ENCODE results near the gene KDM3A.

KDM3A gene

DNA sequence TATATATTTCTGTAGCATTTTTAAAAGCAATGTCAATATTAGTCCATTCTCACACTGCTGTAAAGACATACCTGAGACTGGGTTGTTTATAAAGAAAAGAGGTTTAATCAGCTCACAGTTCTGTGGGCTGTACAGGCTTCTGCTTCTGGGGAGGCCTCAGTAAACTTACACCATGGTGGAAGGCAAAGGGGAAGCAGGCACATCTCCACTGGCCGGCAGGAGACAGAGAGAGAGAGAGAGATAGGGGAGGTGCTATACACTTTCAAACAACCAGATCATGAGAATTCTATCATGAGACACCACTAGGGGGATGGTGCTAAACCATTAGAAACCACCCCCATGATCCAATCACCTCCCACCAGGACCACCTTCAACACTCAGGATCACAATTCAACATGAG, 79.0 kb downstream of the KDM3A start:
- no peaks in the 10 kb centered on the region for H3K4me1 ChIP-seq (ENCODE audit: control extremely low read depth in 1 of 4, control insufficient read depth in 4 of 4, insufficient read depth in 4 of 4, low read length in 3 of 4)
- POLR2A ChIA-PET, result no interaction called here
- WGBS (ENCODE audit: insufficient coverage), result no CpG with 5 or more reads among the region's 1 CpG
- H3K27ac ChIP-seq (ENCODE audit: insufficient read depth in 1 of 2, low read depth in 1 of 2, low read length in 2 of 2, poor library complexity in 1 of 2, severe bottlenecking in 2 of 2), result no peak overlapping the region
- peaks cover 3 to 16% (median 8%) of the 10 kb centered on the region in 4 experiments for H3K36me3 ChIP-seq (ENCODE audit: control insufficient read depth in 4 of 4, insufficient read depth in 4 of 4, low read length in 3 of 4)
- no peaks in the 10 kb centered on the region for H3K27me3 ChIP-seq (replicated peaks in 2 of 5; ENCODE audit: control insufficient read depth in 4 of 5, insufficient read depth in 5 of 5, low read length in 4 of 5)
- peak overlapping the region in 1 of 7 experiments; percentile 41 for H3K4me3 ChIP-seq (ENCODE audit: control insufficient read depth in 1 of 7, extremely low read depth in 1 of 7, insufficient read depth in 4 of 7, low read depth in 2 of 7, low read length in 6 of 7)
- CTCF ChIA-PET, result interaction anchor here (2.3 kb wide), 1 partner anchor 102 kb away, joined by 7 read pairs; no protein-coding TSS in a partner anchor
- peak in 2 of 3 donors; percentile 24 to 26 for DNase-seq
- peaks cover 0 to 12% (median 5%) of the 10 kb centered on the region in 5 experiments for H3K9me3 ChIP-seq (ENCODE audit: control extremely low read depth in 1 of 5, control insufficient read depth in 4 of 5, insufficient read depth in 2 of 5, low read depth in 1 of 5, low read length in 4 of 5)

DNA sequence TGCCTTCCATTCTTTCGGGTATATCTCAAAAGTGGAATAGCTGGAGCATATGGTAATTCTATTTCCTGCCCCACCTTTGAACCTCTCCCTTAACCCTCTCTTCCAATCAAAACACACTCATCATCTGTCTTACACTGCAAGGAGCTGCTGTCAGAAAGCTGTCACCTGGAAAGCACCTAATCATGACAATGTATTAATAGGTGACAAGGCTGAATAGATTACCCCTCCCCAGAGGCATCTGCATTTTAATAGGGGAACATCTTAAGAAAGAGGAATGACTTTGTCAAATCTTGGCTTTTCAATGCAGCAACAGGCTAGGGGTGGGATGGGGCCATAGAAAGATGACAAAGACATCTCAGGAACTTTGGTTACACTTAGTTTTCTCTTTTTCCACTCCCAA, 80.8 kb downstream of the KDM3A start:
- H3K4me3 ChIP-seq (ENCODE audit: control insufficient read depth in 1 of 7, extremely low read depth in 1 of 7, insufficient read depth in 4 of 7, low read depth in 2 of 7, low read length in 6 of 7), result no peak overlapping the region
- H3K27ac ChIP-seq (ENCODE audit: insufficient read depth in 1 of 2, low read depth in 1 of 2, low read length in 2 of 2, poor library complexity in 1 of 2, severe bottlenecking in 2 of 2), result no peak overlapping the region
- POLR2A ChIA-PET, result no interaction called here
- H3K27me3 ChIP-seq (replicated peaks in 2 of 5; ENCODE audit: control insufficient read depth in 4 of 5, insufficient read depth in 5 of 5, low read length in 4 of 5), result no peaks in the 10 kb centered on the region
- WGBS (ENCODE audit: insufficient coverage), result no CpG with 5 or more reads among the region's 1 CpG
- CTCF ChIA-PET, result no interaction called here
- no peaks in the 10 kb centered on the region for H3K4me1 ChIP-seq (ENCODE audit: control extremely low read depth in 1 of 4, control insufficient read depth in 4 of 4, insufficient read depth in 4 of 4, low read length in 3 of 4)
- peaks cover 3 to 22% (median 10%) of the 10 kb centered on the region in 4 experiments for H3K36me3 ChIP-seq (ENCODE audit: control insufficient read depth in 4 of 4, insufficient read depth in 4 of 4, low read length in 3 of 4)
- DNase-seq, result no peak
- peaks cover 0 to 12% (median 5%) of the 10 kb centered on the region in 5 experiments for H3K9me3 ChIP-seq (ENCODE audit: control extremely low read depth in 1 of 5, control insufficient read depth in 4 of 5, insufficient read depth in 2 of 5, low read depth in 1 of 5, low read length in 4 of 5)

DNA sequence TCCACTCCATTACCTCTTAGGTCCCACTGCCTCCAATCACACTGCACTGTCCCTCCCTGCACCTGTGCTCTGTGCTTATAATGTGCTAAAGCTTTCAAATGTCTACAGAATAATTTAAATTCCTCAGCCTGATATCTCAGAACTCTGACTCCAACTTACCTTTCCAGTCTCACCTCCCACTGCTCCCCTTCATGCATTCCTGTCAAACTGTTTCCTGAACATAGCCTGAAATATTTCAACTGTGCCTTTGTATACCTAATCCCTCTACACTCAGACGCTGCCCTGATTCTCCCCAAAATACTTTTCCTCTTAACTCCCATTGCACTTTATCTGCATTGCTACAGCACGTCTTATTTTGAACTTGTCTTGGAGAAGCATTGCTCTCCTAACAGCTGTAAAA, 81.5 kb downstream of the KDM3A start:
- peaks cover 5 to 27% (median 12%) of the 10 kb centered on the region in 4 experiments for H3K36me3 ChIP-seq (ENCODE audit: control insufficient read depth in 4 of 4, insufficient read depth in 4 of 4, low read length in 3 of 4)
- no peak overlapping the region for H3K4me3 ChIP-seq (ENCODE audit: control insufficient read depth in 1 of 7, extremely low read depth in 1 of 7, insufficient read depth in 4 of 7, low read depth in 2 of 7, low read length in 6 of 7)
- POLR2A ChIA-PET, result no interaction called here
- H3K27ac ChIP-seq (ENCODE audit: insufficient read depth in 1 of 2, low read depth in 1 of 2, low read length in 2 of 2, poor library complexity in 1 of 2, severe bottlenecking in 2 of 2), result no peak overlapping the region
- H3K4me1 ChIP-seq (ENCODE audit: control extremely low read depth in 1 of 4, control insufficient read depth in 4 of 4, insufficient read depth in 4 of 4, low read length in 3 of 4), result no peaks in the 10 kb centered on the region
- WGBS (ENCODE audit: insufficient coverage), result 84% methylated on average over 2 of the region's 2 CpGs
- no peak for DNase-seq
- CTCF ChIA-PET, result no interaction called here
- no peaks in the 10 kb centered on the region for H3K27me3 ChIP-seq (replicated peaks in 2 of 5; ENCODE audit: control insufficient read depth in 4 of 5, insufficient read depth in 5 of 5, low read length in 4 of 5)
- H3K9me3 ChIP-seq (ENCODE audit: control extremely low read depth in 1 of 5, control insufficient read depth in 4 of 5, insufficient read depth in 2 of 5, low read depth in 1 of 5, low read length in 4 of 5), result peaks cover 0 to 12% (median 5%) of the 10 kb centered on the region in 5 experiments

DNA sequence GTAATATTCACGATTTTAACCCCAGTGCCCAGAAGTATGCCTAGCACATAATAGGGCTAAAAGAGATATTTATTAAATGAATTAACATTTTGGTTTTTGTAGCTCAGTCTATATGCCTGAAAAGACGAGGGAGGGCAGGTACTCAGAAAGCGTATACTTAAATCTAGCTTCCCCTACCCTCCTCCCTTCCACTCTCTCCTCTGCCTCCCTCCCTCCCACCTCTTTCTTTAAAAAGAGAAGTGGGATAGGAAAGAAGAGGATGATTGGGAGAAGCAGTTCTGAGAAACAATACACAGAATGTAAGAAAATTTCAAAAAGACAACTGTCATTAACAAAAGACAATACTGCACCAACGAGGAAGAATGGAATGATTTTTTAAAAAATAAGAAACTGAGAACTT, 82.3 kb downstream of the KDM3A start:
- Histone ChIP-seq H3K4me1 (ENCODE audit: control extremely low read depth in 1 of 4, control insufficient read depth in 4 of 4, insufficient read depth in 4 of 4, low read length in 3 of 4) (no peaks in the 10 kb centered on the region), H3K4me3 (ENCODE audit: control insufficient read depth in 1 of 7, extremely low read depth in 1 of 7, insufficient read depth in 4 of 7, low read depth in 2 of 7, low read length in 6 of 7) (no peak overlapping the region), H3K9me3 (ENCODE audit: control extremely low read depth in 1 of 5, control insufficient read depth in 4 of 5, insufficient read depth in 2 of 5, low read depth in 1 of 5, low read length in 4 of 5) (peaks cover 0 to 12% (median 5%) of the 10 kb centered on the region in 5 experiments), H3K27me3 (replicated peaks in 2 of 5; ENCODE audit: control insufficient read depth in 4 of 5, insufficient read depth in 5 of 5, low read length in 4 of 5) (no peaks in the 10 kb centered on the region), H3K36me3 (ENCODE audit: control insufficient read depth in 4 of 4, insufficient read depth in 4 of 4, low read length in 3 of 4) (peaks cover 7 to 29% (median 13%) of the 10 kb centered on the region in 4 experiments), H3K27ac (ENCODE audit: insufficient read depth in 1 of 2, low read depth in 1 of 2, low read length in 2 of 2, poor library complexity in 1 of 2, severe bottlenecking in 2 of 2) (no peak overlapping the region)
- WGBS (ENCODE audit: insufficient coverage), result no CpG with 5 or more reads among the region's 4 CpGs
- ChIA-PET POLR2A (no interaction called here), CTCF (no interaction called here)
- no peak for DNase-seq

DNA sequence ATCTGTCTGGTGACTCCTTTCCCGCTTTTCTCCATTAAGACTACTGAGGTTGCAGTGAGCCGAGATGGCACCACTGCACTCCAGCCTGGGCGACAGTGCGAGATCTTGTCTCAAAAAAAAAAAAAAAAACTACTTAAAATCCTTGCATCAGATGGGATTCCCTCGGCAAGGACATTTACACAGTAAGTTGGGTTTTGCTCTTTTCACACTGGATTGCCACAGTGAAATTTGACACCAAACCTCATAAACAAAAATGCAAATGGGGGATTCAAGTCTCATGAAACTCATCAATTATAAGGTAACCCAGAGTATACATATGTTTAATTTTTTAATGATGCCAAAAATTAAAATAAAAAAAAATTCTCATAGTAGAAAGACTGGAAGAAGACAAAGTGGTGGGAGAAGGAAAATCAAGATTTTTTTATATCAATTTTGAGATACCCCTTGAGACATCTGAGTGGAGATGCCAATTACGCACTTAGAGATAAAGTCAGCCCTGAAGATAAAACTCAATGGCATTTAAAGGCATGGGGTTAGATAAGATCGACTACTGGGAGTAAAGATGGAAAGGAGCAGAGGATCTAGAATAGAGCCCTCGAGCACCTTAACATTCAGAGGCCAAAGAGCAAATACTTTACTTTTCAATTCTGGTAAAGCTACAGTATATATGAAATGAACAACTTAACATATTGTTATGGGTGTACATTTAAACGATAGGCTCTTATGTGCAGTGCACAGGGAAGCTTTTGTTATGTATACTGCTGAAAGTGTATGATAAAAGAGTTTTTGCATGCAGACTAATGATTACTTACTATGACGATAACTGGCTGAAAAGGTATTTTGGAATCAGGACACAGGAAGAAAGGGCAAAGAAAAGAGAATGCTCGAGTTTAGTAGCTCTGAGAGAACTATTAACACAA, 84.5 kb downstream of the KDM3A start:
- H3K9me3 ChIP-seq (ENCODE audit: control extremely low read depth in 1 of 5, control insufficient read depth in 4 of 5, insufficient read depth in 2 of 5, low read depth in 1 of 5, low read length in 4 of 5), result peaks cover 0 to 5% (median 0%) of the 10 kb centered on the region in 5 experiments
- POLR2A ChIA-PET, result no interaction called here
- H3K36me3 ChIP-seq (ENCODE audit: control insufficient read depth in 4 of 4, insufficient read depth in 4 of 4, low read length in 3 of 4), result peaks cover 10 to 28% (median 15%) of the 10 kb centered on the region in 4 experiments
- CTCF ChIA-PET, result interaction anchor here (1.6 kb wide), 1 partner anchor 90 kb away, joined by 3 read pairs; no protein-coding TSS in a partner anchor
- WGBS (ENCODE audit: insufficient coverage), result 100% methylated on average over 3 of the region's 11 CpGs
- H3K27ac ChIP-seq (ENCODE audit: insufficient read depth in 1 of 2, low read depth in 1 of 2, low read length in 2 of 2, poor library complexity in 1 of 2, severe bottlenecking in 2 of 2), result no peak overlapping the region
- no peaks in the 10 kb centered on the region for H3K4me1 ChIP-seq (ENCODE audit: control extremely low read depth in 1 of 4, control insufficient read depth in 4 of 4, insufficient read depth in 4 of 4, low read length in 3 of 4)
- no peak overlapping the region for H3K4me3 ChIP-seq (ENCODE audit: control insufficient read depth in 1 of 7, extremely low read depth in 1 of 7, insufficient read depth in 4 of 7, low read depth in 2 of 7, low read length in 6 of 7)
- no peaks in the 10 kb centered on the region for H3K27me3 ChIP-seq (replicated peaks in 2 of 5; ENCODE audit: control insufficient read depth in 4 of 5, insufficient read depth in 5 of 5, low read length in 4 of 5)
- DNase-seq, result no peak

DNA sequence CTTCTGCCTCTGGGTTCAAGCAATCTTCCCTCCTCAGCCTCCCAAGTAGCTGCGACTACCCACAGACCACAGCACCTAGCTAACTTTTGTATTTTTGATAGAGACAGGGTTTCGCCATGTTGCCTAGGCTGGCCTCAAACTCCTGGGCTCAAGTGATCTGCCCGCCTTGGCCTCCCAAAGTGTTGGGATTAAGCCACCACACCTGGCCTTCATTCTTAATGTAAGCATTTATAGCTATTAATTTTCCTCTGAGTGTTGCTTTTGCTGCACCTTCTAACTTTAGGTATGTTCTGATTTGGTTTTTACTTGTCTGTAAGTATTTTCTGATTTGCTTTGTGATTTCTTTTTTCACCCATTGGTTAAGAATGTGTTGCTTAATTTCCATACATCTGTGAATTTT, 92.4 kb downstream of the KDM3A start:
- 92% methylated on average over 2 of the region's 3 CpGs for WGBS (ENCODE audit: insufficient coverage)
- ChIA-PET CTCF (no interaction called here), POLR2A (no interaction called here)
- no peaks in the 10 kb centered on the region for H3K27me3 ChIP-seq (replicated peaks in 2 of 5; ENCODE audit: control insufficient read depth in 4 of 5, insufficient read depth in 5 of 5, low read length in 4 of 5)
- H3K4me1 ChIP-seq (ENCODE audit: control extremely low read depth in 1 of 4, control insufficient read depth in 4 of 4, insufficient read depth in 4 of 4, low read length in 3 of 4), result no peaks in the 10 kb centered on the region
- H3K4me3 ChIP-seq (ENCODE audit: control insufficient read depth in 1 of 7, extremely low read depth in 1 of 7, insufficient read depth in 4 of 7, low read depth in 2 of 7, low read length in 6 of 7), result no peak overlapping the region
- no peak overlapping the region for H3K27ac ChIP-seq (ENCODE audit: insufficient read depth in 1 of 2, low read depth in 1 of 2, low read length in 2 of 2, poor library complexity in 1 of 2, severe bottlenecking in 2 of 2)
- peaks cover 2 to 29% (median 10%) of the 10 kb centered on the region in 5 experiments for H3K9me3 ChIP-seq (ENCODE audit: control extremely low read depth in 1 of 5, control insufficient read depth in 4 of 5, insufficient read depth in 2 of 5, low read depth in 1 of 5, low read length in 4 of 5)
- DNase-seq, result no peak
- peaks cover 3 to 17% (median 6%) of the 10 kb centered on the region in 4 experiments for H3K36me3 ChIP-seq (ENCODE audit: control insufficient read depth in 4 of 4, insufficient read depth in 4 of 4, low read length in 3 of 4)

DNA sequence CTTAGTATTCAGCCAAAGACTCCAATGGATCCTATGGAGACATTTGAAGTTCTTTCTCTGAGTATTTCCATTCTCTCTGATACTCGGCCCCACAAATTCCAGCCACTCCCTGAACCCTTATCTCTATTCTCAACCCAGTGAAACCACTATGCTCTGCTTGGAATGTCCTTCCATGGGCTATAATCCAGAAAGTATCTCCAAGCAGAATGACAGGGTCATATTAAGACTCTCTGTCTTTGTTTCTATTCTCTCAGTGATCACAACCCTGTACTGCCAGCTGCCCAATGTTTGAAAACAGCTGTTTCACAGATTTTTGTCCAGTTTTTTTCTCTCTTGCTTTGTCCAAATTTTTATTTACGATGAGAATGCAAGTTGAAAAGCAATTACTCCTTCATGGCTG, 100.2 kb downstream of the KDM3A start:
- DNase-seq, result no peak
- Histone ChIP-seq H3K27me3 (replicated peaks in 2 of 5; ENCODE audit: control insufficient read depth in 4 of 5, insufficient read depth in 5 of 5, low read length in 4 of 5) (no peaks in the 10 kb centered on the region), H3K36me3 (ENCODE audit: control insufficient read depth in 4 of 4, insufficient read depth in 4 of 4, low read length in 3 of 4) (peaks cover 0 to 14% (median 1%) of the 10 kb centered on the region in 4 experiments), H3K9me3 (ENCODE audit: control extremely low read depth in 1 of 5, control insufficient read depth in 4 of 5, insufficient read depth in 2 of 5, low read depth in 1 of 5, low read length in 4 of 5) (peaks cover 2 to 14% (median 6%) of the 10 kb centered on the region in 5 experiments), H3K4me1 (ENCODE audit: control extremely low read depth in 1 of 4, control insufficient read depth in 4 of 4, insufficient read depth in 4 of 4, low read length in 3 of 4) (no peaks in the 10 kb centered on the region), H3K27ac (ENCODE audit: insufficient read depth in 1 of 2, low read depth in 1 of 2, low read length in 2 of 2, poor library complexity in 1 of 2, severe bottlenecking in 2 of 2) (no peak overlapping the region), H3K4me3 (ENCODE audit: control insufficient read depth in 1 of 7, extremely low read depth in 1 of 7, insufficient read depth in 4 of 7, low read depth in 2 of 7, low read length in 6 of 7) (no peak overlapping the region)
- ChIA-PET CTCF (interaction anchor here (1.4 kb wide), 1 partner anchor 12 kb away, joined by 3 read pairs; no protein-coding TSS in a partner anchor), POLR2A (interaction anchor here (0.6 kb wide), 1 partner anchor 70 kb away, joined by 3 read pairs; no protein-coding TSS in a partner anchor)
- WGBS (ENCODE audit: insufficient coverage), result 100% methylated on average over 1 of the region's 2 CpGs

All from common myeloid progenitor, CD34-positive (primary cell).